H9 (cell line): ENCODE measurements around the gene TATDN2. TPM values are rescaled to one million over a fixed set of nuclear protein-coding genes. Genes with fewer than 3 reads are reported as not detected.

Source experiments
- DNase-seq: peaks from one replicate; pipeline ENCODE4 v3.0.0-alpha.2; 2017
- H2AFZ ChIP-seq: one replicate; pipeline ENCODE4 v1.6.1; 2013; ENCODE audit warnings: mild to moderate bottlenecking, low read length, control low read depth, moderate library complexity
- H2AK5ac ChIP-seq: 2 replicates; pipeline ENCODE4 v1.6.1; 2013; ENCODE audit warnings: low read length, control low read depth, mixed read lengths; ENCODE audit not compliant: insufficient read length
- H2BK120ac ChIP-seq: one replicate; pipeline ENCODE4 v1.6.1; 2013; ENCODE audit warnings: low read depth, mild to moderate bottlenecking, low read length, control low read depth, inconsistent platforms; ENCODE audit not compliant: poor library complexity, severe bottlenecking
- H2BK12ac ChIP-seq: 2 replicates; pipeline ENCODE4 v1.6.1; 2013; ENCODE audit warnings: low read length, control low read depth, mixed read lengths, low read depth; ENCODE audit not compliant: insufficient read length
- H2BK15ac ChIP-seq: 2 replicates; pipeline ENCODE4 v1.6.1; 2013; ENCODE audit warnings: low read depth, low read length, control low read depth
- H2BK20ac ChIP-seq: one replicate; pipeline ENCODE4 v1.6.1; 2013; ENCODE audit warnings: low read depth, mild to moderate bottlenecking, low read length, control low read depth, inconsistent platforms; ENCODE audit not compliant: poor library complexity, severe bottlenecking
- H2BK5ac ChIP-seq: 2 replicates; pipeline ENCODE4 v1.6.1; 2013; ENCODE audit warnings: low read length, control low read depth, mixed read lengths; ENCODE audit not compliant: insufficient read length
- H3K14ac ChIP-seq: 2 replicates; pipeline ENCODE4 v1.6.1; 2013; ENCODE audit warnings: low read length, control low read depth; ENCODE audit not compliant: insufficient read depth
- H3K18ac ChIP-seq: 2 replicates; pipeline ENCODE4 v1.6.1; 2013; ENCODE audit warnings: low read depth, mild to moderate bottlenecking, mixed read lengths, low read length, control low read depth; ENCODE audit not compliant: insufficient read length
- H3K23ac ChIP-seq: 2 replicates; pipeline ENCODE4 v1.6.1; 2013; ENCODE audit warnings: low read length, control low read depth, mixed read lengths, low read depth; ENCODE audit not compliant: insufficient read length
- H3K23me2 ChIP-seq: 2 replicates; pipeline ENCODE4 v1.6.1; 2013; ENCODE audit warnings: low read depth, mild to moderate bottlenecking, mixed read lengths, low read length, control low read depth; ENCODE audit not compliant: insufficient read length, poor library complexity, severe bottlenecking
- H3K27ac ChIP-seq: 2 replicates; pipeline ENCODE4 v1.5.1; 2013; ENCODE audit warnings: low read length, control low read depth, mixed read lengths, low read depth; ENCODE audit not compliant: insufficient read length
- H3K27me3 ChIP-seq: 2 replicates; pipeline ENCODE4 v1.6.1; 2013; ENCODE audit warnings: low read length, control low read depth, inconsistent platforms; ENCODE audit not compliant: insufficient read depth
- H3K4ac ChIP-seq: 2 replicates; pipeline ENCODE4 v1.6.1; 2013; ENCODE audit warnings: low read depth, mild to moderate bottlenecking, control low read depth, inconsistent platforms, low read length, moderate library complexity
- H3K4me1 ChIP-seq: 2 replicates; pipeline ENCODE4 v1.6.1; 2013; ENCODE audit warnings: low read length, control low read depth, inconsistent platforms; ENCODE audit not compliant: insufficient read depth
- H3K4me2 ChIP-seq: 2 replicates; pipeline ENCODE4 v1.6.1; 2013; ENCODE audit warnings: low read length, control low read depth, mixed read lengths; ENCODE audit not compliant: insufficient read length, insufficient read depth
- H3K56ac ChIP-seq: 2 replicates; pipeline ENCODE4 v1.6.1; 2013; ENCODE audit warnings: low read depth, mild to moderate bottlenecking, mixed read lengths, low read length, control low read depth; ENCODE audit not compliant: insufficient read length
- H3K79me1 ChIP-seq: 2 replicates; pipeline ENCODE4 v1.6.1; 2013; ENCODE audit warnings: low read depth, mild to moderate bottlenecking, moderate library complexity, low read length, control low read depth, inconsistent platforms; ENCODE audit not compliant: insufficient read depth, poor library complexity, severe bottlenecking
- H3K79me2 ChIP-seq: 2 replicates; pipeline ENCODE4 v1.6.1; 2013; ENCODE audit warnings: low read length, control low read depth, inconsistent platforms; ENCODE audit not compliant: insufficient read depth
- H3K9ac ChIP-seq: 2 replicates; pipeline ENCODE4 v1.6.1; 2013; ENCODE audit warnings: low read length, control low read depth, mixed read lengths; ENCODE audit not compliant: insufficient read length; ENCODE audit errors: extremely low read depth
- H3K9me3 ChIP-seq: one replicate; pipeline ENCODE4 v1.6.1; 2013; ENCODE audit warnings: low read depth, low read length, inconsistent platforms; ENCODE audit not compliant: control insufficient read depth
- H3T11ph ChIP-seq: one replicate; pipeline ENCODE4 v1.6.1; 2013; ENCODE audit warnings: mild to moderate bottlenecking, low read length, control low read depth, inconsistent platforms
- H4K20me1 ChIP-seq: one replicate; pipeline ENCODE4 v1.6.1; 2013; ENCODE audit not compliant: control insufficient read depth, insufficient read length, insufficient read depth
- H4K5ac ChIP-seq: 2 replicates; pipeline ENCODE4 v1.6.1; 2013; ENCODE audit warnings: low read depth, mild to moderate bottlenecking, mixed read lengths, low read length, control low read depth; ENCODE audit not compliant: insufficient read length
- H4K8ac ChIP-seq: replicated peaks from 2 replicates; pipeline ENCODE4 v1.6.1; 2013; ENCODE audit warnings: low read length, control low read depth, mixed read lengths, low read depth; ENCODE audit not compliant: insufficient read length
- H4K91ac ChIP-seq: 2 replicates; pipeline ENCODE4 v1.6.1; 2013; ENCODE audit warnings: low read depth, mild to moderate bottlenecking, moderate library complexity, mixed read lengths, low read length, control low read depth; ENCODE audit not compliant: insufficient read length
- H3K27ac Mint-ChIP-seq, 3 experiments: 2 replicates in 2 of 3; 3 replicates in 1 of 3; pipeline ENCODE4 v1.8.0; 2020 to 2021; ENCODE audit warnings: mixed read lengths in 3 of 3, mild to moderate bottlenecking in 1 of 3, moderate library complexity in 1 of 3
- H3K27me3 Mint-ChIP-seq: 2 replicates; pipeline ENCODE4 v1.8.0; 2021; ENCODE audit warnings: low read depth, mild to moderate bottlenecking, moderate library complexity, mixed read lengths
- H3K36me3 Mint-ChIP-seq, 3 experiments: 2 replicates in 2 of 3; 3 replicates in 1 of 3; pipeline ENCODE4 v1.8.0; 2020 to 2021; ENCODE audit warnings: low read depth in 3 of 3, mixed read lengths in 3 of 3; ENCODE audit not compliant: insufficient read depth in 1 of 3
- H3K4me1 Mint-ChIP-seq, 2 experiments: 2 replicates each; pipeline ENCODE4 v1.8.0; 2020; ENCODE audit warnings: mixed read lengths in 2 of 2
- H3K4me3 Mint-ChIP-seq, 2 experiments: 2 replicates in 1 of 2; 3 replicates in 1 of 2; pipeline ENCODE4 v1.8.0; 2020 to 2021; ENCODE audit warnings: mild to moderate bottlenecking in 2 of 2, mixed read lengths in 2 of 2, moderate library complexity in 1 of 2
- H3K9me3 Mint-ChIP-seq, 2 experiments: 2 replicates in 1 of 2; 3 replicates in 1 of 2; pipeline ENCODE4 v1.8.0; 2020; ENCODE audit warnings: mild to moderate bottlenecking in 2 of 2, mixed read lengths in 2 of 2, moderate library complexity in 1 of 2
- WGBS: extraction: QIAGEN DNeasy Blood & Tissue Kit; methylation state at CpG from one replicate; pipeline ENCODE4 v1.1.7; 2013; ENCODE audit warnings: missing lambda C conversion rate, low lambda C conversion rate, mixed read lengths; ENCODE audit not compliant: insufficient read length; ENCODE audit errors: extremely low coverage; 5-methylcytosine and 5-hydroxymethylcytosine counted together
- microRNA-seq: library from miRNA; unstranded; fragments of <30 nt; microRNA quantifications from one replicate; pipeline ENCODE4, GENCODE V29; 2020; ENCODE audit warnings: borderline microRNAs expressed
- total RNA-seq: library from RNA; stranded (reverse); gene quantifications from 2 replicates; pipeline ENCODE4 v1.2.1, GENCODE V29; 2021
- TF ChIP-seq, protein P1 (sequence below): fragments of 200-600 bp; sonication (generic); conservative IDR thresholded peaks from 3 replicates; pipeline ENCODE4 v1.8.0; 2021; ENCODE audit warnings: antibody characterized with exemption, mild to moderate bottlenecking

Gene TATDN2
- total RNA-seq, 1 experiment from 2014 or later = 34.4 TPM

DNA sequence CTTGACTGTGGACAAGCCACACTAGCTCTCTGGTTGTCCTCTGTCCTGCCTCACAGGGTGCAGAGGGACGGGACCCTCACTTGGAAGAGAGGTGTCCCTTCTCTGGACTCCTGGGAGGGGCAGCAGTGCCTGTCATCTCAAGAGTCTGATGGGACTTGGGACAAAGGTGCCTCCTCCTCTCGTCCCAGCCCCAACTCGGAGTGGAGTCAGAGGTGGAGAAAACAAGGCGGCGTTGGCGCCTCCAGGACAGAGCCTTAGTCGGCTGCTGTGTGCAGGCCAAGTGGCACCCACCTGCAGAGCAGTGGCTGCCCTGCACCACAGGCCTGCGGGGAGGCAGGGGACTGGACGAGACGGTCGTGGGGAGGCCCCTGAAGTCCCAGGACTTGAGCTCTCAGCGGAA, 82.1 kb downstream of the TATDN2 start:
- H3K27me3 Mint-ChIP-seq = peaks cover 62% of the 10 kb centered on the region
- no peak overlapping the region for H2BK120ac ChIP-seq
- no peaks in the 10 kb centered on the region for H3K27me3 ChIP-seq
- H4K20me1 ChIP-seq = no peaks in the 10 kb centered on the region
- H3K23me2 ChIP-seq = no peaks in the 10 kb centered on the region
- peak; percentile 25 for DNase-seq
- H3K4me2 ChIP-seq = no peak overlapping the region
- no peak overlapping the region for H3K4me3 Mint-ChIP-seq
- H3K9me3 ChIP-seq = no peaks in the 10 kb centered on the region
- no peak overlapping the region for H3K23ac ChIP-seq
- no peak overlapping the region for H2AFZ ChIP-seq
- peaks cover 7 to 19% of the 10 kb centered on the region in 2 experiments for H3K4me1 Mint-ChIP-seq
- H3K9me3 Mint-ChIP-seq = no peaks in the 10 kb centered on the region
- WGBS = no CpG with 5 or more reads among the region's 12 CpGs
- H3K79me2 ChIP-seq = no peaks in the 10 kb centered on the region
- no peak overlapping the region for H2BK15ac ChIP-seq
- H3K4ac ChIP-seq = no peak overlapping the region
- H2AK5ac ChIP-seq = no peak overlapping the region
- TF ChIP-seq, protein P1, sequence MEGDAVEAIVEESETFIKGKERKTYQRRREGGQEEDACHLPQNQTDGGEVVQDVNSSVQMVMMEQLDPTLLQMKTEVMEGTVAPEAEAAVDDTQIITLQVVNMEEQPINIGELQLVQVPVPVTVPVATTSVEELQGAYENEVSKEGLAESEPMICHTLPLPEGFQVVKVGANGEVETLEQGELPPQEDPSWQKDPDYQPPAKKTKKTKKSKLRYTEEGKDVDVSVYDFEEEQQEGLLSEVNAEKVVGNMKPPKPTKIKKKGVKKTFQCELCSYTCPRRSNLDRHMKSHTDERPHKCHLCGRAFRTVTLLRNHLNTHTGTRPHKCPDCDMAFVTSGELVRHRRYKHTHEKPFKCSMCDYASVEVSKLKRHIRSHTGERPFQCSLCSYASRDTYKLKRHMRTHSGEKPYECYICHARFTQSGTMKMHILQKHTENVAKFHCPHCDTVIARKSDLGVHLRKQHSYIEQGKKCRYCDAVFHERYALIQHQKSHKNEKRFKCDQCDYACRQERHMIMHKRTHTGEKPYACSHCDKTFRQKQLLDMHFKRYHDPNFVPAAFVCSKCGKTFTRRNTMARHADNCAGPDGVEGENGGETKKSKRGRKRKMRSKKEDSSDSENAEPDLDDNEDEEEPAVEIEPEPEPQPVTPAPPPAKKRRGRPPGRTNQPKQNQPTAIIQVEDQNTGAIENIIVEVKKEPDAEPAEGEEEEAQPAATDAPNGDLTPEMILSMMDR = no peak
- no peak overlapping the region for H3K14ac ChIP-seq
- H2BK20ac ChIP-seq = no peak overlapping the region
- H4K8ac ChIP-seq = no peak overlapping the region
- no peak overlapping the region for H3K9ac ChIP-seq
- H3K36me3 Mint-ChIP-seq = no peaks in the 10 kb centered on the region
- no peak overlapping the region for H2BK5ac ChIP-seq
- H3K4me1 ChIP-seq = no peaks in the 10 kb centered on the region; the same call in 1 of the 2 replicates
- H3K79me1 ChIP-seq = no peaks in the 10 kb centered on the region
- no peak overlapping the region for H3K56ac ChIP-seq
- no peak overlapping the region for H2BK12ac ChIP-seq
- no peak overlapping the region; a peak in 1 of 7 replicates for H3K27ac Mint-ChIP-seq
- H4K5ac ChIP-seq = no peak overlapping the region
- H3K27ac ChIP-seq = no peak overlapping the region
- H4K91ac ChIP-seq = no peak overlapping the region
- no peak overlapping the region for H3T11ph ChIP-seq
- no peak overlapping the region for H3K18ac ChIP-seq

Small RNA genes within 50 kb of the gene (microRNA-seq; reads per million reads assigned to microRNA genes)
- gene MIR378B = not detected

Other genes with a start within 250 kb of the TATDN2 start
- gene FANCD2, start 222.0 kb upstream of the TATDN2 start, total RNA-seq = 67.8 and 74.9 TPM in 2 replicates
- not detected in 2 replicates for gene FANCD2OS, start 140.2 kb upstream of the TATDN2 start, total RNA-seq
- 119 and 121 TPM in 2 replicates for gene BRK1, start 132.8 kb upstream of the TATDN2 start, total RNA-seq
- 62.2 and 64.4 TPM in 2 replicates for gene VHL, start 106.7 kb upstream of the TATDN2 start, total RNA-seq
- gene IRAK2, start 83.5 kb upstream of the TATDN2 start, total RNA-seq = 0.37 and 0.61 TPM in 2 replicates
- 1.3 TPM in 1 of 2 replicates, not detected in the other for gene GHRL, start 44.5 kb downstream of the TATDN2 start, total RNA-seq
- gene SEC13, start 72.7 kb downstream of the TATDN2 start, total RNA-seq = 131 TPM in 2 replicates